GM18858 (cell line): ENCODE results near the gene DNAI2.

ENCODE experiments used
- ATAC-seq: cut with Tn5 transposase; IDR thresholded peaks from one replicate; pipeline ENCODE4 v1.9.1; 2021; ENCODE audit not compliant: unreplicated experiment

DNAI2 gene, protein sequence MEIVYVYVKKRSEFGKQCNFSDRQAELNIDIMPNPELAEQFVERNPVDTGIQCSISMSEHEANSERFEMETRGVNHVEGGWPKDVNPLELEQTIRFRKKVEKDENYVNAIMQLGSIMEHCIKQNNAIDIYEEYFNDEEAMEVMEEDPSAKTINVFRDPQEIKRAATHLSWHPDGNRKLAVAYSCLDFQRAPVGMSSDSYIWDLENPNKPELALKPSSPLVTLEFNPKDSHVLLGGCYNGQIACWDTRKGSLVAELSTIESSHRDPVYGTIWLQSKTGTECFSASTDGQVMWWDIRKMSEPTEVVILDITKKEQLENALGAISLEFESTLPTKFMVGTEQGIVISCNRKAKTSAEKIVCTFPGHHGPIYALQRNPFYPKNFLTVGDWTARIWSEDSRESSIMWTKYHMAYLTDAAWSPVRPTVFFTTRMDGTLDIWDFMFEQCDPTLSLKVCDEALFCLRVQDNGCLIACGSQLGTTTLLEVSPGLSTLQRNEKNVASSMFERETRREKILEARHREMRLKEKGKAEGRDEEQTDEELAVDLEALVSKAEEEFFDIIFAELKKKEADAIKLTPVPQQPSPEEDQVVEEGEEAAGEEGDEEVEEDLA

DNA sequence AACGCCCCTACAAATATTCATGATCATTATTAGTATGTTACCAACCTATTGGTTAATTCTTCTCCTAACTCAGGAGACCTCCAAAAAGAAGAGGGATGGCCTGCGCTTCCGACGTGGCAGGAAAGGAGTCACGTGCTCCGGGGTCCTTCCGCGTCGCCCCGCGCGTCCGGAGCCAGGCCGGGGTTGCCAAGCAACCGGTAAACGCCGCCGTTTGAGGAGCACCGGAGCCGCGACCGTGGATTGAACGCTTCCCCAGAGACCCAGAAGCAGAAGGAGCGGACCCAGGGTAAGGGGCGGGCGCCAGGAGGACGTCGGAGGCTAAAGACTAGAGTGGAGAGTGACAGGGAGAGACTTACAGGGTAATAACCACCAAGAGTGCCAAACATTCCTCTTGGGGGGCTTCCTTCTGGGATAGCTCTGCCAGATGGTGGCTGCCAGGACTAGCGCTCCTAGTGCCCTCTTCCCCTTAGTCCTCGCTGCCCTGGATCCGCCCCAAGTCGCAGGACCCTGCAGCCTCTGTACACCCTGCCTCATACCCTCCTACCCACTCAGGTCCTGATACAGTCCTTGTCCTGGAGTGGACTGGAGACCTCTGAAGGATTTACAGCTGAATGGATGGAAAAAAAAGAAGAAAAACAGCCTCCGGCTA, at the start of gene DNAI2:
Gene DNAI2, plus strand, starts transcription at position 175 of the 649 bp plus-strand sequence. CDS start 7,584 bp downstream, outside the sequence.
- no peak for ATAC-seq

DNA sequence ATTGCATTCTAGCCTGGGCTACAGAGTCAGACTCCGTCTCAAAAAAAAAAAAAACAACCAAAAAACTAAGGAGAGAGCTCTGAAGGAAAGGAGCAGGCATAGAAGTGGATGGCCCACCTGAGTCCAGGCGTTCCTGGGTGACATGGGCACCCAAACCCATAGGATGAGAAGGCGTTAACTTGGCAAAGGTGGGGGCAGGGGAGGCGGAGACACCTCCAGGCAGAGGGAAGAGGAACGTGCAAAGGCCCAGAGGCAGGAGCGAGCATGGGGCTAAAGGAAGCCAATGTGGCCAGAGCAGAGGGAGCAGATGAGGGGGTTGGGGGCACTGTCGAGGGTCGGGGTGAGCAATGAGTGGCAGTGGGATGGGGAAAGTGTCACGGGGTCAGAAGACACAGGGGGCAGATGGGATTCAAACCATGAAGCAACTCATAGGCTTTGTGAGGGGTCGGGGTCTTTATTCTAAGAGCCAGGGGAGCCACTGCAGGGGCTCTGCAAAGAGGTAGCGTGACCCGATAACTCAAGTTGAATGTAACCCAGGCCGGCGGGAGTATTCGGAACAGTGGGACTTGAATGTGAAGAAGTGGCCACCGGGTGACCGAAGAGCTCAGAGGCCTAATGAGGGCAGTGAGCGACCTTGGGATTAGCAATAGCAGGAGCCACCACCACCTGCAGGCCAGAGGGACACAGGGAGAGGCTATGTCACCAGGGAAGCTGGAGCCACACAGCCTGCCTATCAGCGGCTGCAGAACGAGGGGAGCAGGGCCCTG, 48.9 kb upstream of the DNAI2 start:
- ATAC-seq, result no peak

DNA sequence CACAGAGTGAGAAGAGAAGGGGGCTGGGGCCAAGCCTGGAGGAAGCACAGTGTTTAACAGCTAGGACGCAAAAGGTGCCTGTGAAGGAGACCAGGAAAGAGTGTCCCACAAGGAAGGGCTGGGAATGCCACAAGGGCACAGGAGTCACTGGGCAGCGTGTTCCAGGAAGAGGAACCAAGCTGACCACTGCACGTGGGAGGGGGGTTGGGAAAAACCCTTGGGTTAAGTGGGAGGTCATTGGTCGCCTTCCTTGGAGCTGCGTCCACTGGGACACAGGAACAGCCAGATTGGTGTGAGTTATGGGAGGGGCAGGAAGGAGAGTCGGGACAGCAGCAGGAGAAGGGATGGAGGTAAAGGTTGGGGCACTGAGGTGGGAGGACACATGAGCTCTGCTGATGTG, 47.8 kb upstream of the DNAI2 start:
- ATAC-seq, result no peak

DNA sequence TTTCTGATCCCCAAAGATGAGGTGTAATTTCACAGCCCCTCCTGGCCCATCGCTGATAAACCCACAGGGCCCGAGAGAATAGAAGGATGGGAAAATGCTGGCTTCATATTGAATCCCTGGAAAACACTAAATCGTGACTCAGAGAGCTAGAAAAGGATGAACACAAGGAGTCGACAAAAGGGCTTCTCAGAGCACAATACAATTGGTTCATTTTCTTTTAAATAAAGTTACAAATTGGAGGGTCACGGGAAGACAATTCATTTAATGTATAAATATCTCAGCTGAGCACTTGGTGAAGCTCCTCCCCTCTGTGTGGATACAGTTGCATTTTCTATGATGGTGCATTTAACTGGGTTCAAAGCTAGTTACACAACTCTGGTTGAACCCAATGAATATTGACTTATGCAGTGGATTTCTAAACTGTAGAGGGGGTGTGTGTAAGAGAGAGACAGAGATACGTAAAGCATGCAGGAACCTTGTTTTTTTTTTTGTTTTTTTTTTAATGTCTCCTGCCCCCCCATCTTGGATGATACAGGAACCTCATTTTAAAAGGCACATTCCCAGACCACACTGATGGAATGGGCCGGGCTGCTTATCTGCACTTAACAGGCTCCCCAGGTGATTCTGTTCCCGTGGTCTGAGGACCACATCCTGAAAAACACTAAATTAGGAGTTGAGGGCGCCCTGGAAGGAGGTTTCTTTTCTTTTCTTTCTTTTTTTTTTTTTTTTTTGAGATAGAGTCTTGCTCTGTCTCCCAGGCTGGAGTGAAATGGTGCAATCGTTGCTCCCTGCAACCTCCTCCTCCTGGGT, 46.6 kb upstream of the DNAI2 start:
- ATAC-seq, result no peak

DNA sequence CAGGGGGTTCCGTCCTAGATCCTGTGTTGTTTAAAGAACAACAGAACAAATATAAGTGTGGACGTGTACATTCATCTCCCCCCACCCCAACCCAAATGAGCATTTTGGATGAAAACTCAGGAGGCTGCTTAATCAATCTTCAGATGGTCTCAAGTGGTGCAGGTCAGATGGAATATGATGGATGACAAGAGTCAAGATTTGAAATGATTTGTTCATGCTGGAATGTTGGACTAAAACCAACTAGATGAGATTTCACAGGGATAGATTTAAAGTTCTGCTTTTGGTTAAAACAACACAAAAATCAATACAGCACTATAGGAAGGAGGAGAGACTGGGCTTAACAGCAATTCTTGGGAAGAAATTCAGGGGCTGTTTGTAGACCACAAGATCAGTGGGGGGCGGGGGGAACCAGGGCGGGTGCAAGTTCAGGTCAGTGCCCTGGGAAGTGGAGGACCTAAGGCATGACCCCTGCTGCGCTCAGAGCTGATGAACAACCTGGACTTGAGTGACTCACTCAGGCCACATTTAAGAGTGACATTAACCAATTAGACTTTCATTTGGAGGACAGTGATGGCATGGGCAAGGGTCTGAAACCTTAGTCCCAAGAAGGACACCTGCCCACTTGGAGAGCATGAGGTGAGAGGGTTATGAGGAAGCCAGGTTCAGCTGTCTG, 45.6 kb upstream of the DNAI2 start:
- ATAC-seq, result no peak

DNA sequence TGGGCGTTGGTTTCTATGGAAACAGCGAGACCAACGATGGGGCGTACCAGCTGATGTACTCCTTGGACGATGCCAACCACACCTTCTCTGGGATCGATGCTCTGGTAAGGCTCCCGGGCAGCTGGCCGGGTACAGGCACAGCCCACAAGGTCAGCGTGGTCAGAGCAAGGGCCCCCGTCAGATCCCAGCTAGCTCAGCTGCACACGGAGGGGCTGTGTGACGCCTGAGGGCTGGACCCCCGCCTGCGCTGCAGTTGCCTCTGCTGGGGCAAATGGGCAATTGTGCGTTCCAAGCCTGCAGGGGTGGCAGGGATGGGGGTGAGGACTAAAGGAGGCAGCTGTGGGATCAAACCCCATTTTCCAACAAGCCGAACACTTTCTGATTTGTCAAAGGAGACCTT, 43.1 kb upstream of the DNAI2 start:
- ATAC-seq, result no peak

DNA sequence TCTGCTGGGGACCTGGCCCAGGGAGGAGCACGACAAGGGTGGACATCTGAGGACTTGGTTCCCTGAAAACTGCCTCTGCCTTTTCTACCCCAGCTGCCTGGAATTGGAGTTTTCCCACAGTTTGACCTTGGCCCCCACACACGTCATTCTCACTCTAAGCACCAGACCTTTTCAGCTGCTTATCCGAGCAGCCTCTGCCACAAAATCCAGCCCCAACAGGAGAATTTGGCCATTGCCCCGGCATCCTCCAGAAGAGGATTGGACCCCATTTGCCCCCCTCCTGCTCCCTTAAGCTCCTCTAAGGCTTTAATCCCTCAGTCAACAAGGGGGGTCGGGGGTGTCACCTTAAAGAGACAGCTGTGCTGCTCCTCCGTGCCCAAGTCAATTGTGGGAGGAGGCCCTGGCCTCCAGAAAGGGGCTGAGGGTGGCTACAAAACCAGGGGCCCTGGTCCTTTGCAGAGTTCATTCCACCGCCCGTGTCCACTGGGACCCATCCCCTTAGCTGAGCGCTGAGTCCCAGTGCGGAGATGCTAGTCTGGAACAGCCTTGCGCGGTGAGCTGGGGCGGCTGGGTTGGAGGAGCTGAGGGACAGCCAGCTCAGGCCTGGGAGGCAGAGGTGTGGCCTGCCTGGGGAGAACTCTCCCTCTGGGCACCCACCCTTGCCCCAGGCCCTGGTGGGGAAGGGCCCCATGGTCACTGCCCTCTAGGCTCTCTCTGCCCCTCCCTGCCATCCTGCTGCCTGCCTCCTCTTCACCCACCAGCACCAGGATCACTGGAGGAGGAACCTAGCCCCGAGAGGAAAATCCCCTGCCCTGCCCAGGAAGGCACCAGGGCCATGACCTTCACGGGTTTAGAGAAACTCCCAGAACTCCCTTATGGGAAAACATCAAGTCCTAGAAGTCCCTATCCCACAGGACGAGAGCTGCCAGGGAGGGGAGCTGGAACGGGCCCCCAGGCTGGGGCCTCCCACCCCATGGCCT, 41.8 kb upstream of the DNAI2 start:
- no peak for ATAC-seq

DNA sequence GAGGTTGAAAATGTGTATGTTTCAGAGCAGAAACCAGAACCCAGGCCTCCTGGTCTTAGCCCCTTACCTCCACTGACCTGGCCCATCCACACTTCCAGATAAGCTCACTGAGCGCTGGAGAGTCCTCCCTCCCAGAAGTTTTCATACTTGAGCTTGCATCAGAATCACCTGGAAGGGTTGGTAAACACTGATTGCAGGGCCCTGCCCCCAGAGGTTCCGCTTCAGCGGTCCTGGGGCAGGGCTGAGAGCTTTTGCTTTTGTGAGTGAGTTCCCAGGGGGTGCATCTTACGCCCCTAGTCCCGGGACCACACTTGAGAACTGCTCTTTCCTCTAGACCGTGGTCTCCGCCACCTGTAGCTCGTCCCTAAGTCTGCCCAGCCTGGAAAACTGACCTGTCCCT, 40.1 kb upstream of the DNAI2 start:
- no peak for ATAC-seq

DNA sequence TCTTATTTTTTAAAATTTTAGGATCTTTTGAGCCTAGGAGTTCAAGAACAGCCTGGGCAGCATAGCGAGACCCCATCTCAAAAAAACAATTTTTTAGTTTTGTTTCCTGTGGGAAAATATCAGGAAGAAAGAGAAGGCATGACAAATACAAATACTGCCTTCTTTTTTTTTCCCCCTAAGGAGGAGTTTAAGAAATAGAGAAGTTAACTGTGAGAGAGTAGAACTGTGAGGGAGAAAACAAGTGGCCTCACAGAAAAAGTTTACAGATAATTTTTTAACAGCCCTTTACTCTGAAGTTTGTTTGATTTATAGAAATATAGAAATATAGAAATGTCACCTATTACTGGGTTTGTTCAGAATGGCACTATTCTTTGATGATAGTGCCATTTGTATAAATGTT, 39.5 kb upstream of the DNAI2 start:
- ATAC-seq, result no peak

DNA sequence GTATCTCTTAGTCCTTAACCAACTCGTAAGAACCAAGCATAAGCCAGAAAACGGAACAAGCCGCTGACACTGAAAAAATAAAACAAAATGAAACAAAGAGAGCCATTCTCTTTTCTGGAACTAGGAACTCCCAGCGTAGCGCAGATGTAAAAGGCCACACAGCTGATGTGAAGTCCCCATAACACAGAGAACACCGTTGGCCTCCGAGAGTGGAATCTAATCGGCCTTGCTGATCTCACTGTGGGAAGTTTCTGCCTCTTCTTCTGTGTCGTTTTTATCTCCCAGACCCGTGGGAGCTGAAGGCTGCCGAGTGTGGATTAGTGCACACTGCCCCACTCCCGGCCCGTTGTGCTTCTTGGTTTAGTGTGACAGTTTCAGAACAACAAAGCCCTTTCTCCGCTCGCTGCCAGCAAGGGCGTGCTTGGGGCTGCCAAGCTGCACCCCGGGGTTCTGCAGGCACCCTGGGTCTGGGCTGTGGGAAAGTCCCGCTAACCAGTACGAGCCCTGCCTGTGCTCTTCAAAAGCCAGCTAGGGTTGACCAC, 38.9 kb upstream of the DNAI2 start:
- no peak for ATAC-seq

DNA sequence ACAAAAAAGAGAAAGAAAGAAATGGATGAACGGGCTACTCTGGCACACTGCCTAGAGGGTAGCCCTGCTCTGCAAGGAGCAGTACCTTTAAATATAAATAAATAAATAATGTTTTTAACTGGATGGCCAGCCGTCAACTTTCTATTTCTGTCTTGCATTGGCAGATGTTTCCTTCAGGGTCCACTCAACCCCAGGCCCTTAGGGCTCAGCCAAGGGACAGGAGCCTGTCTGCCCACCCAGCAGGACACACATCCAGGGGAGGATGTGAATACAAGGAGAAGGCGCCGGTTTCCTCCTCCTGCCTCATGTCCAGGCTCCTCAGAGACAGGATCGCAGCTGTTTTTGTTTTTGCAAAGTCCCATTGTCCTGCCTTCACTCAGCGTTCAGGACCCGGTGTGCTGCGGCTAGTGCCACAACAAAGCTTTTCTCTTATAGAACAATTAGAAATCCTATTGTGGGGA, 38.1 kb upstream of the DNAI2 start:
- ATAC-seq, result no peak

DNA sequence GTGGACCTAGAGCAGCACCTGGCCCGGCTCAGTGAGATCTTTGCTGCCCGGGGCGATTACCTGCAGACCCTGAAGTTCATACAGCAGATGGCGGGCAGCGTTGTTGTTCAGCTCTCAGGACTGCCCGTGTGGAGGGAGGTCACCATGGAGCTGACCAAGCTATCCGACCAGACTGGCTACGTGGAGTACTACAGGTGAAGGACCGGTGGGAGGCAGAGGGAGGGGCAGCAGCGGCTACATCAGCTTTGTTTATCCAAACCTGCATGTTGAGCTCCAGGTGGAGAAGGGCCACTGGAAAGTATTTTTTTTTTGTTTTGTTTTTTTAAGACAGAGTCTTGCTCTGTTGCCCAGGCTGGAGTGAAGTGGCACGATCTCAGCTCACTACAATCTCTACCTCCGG, 36.7 kb upstream of the DNAI2 start:
- ATAC-seq, result no peak

DNA sequence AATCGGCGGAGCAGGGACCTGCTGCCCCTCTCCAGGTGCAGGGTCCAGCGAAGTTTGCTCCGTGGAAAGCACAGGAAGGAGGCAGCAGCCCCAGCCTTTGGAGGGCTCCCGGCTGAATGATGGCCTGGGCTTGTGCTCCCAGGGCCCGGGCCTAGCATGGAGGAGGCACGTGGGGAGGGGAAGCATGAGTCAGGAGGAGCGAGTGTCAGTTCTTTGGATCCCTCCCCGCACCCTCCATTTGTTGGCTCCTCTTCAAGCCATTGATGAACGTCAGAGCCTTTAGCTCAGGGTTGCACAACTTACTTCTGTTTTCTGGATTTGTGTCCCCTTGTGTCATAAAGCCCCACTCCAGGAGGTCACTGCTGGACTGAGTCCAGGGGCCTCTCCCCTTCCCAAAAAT, 34.9 kb upstream of the DNAI2 start:
- no peak for ATAC-seq

DNA sequence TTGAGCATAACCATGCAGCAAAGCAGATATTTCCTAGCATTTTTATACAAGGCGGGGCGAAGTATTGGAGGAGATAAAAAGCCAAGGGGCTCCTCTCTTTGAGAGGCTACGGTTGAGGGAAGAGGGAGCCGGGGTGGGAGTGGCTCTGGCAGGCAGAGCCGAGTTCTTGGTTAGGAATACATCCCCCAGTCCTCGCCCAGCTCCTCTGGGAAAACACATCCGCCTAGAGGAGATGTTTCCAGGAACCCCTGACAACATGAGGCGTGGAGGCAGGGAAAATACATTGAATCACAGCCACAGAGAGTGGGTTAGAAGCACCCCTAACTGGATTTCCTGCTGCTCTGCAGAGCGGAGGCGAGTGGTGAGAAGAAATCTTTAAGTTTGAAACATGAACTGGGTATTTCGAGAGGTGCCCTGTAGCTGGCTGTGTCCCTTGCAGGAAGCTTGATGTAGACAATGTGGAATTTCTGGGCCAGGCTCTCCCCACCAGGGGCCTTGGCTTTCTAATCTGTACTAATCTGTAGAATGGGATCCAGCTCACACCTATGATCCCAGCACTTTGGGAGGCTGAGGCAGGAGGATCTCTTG, 33.3 kb upstream of the DNAI2 start:
- no peak for ATAC-seq

DNA sequence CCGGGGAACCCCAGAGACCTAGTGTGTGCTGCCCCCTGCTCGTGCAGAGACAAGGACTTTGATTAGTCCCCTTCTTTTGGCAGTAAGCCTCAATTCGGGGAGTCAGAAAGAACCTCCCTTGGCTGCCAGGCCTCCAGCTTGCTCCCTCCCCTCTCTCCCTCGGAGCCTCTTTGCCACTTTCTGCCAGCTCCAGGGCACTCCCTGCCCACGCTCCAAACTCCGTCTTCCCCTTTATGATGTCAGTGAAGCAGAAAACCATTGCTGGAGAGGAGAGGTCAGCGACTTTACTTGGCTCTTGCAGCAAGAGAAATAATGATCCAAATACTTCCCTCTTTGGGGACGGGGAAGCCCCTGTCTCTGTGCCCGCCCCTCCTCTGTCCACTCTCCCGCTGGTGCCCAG, 32.6 kb upstream of the DNAI2 start:
- ATAC-seq, result no peak

DNA sequence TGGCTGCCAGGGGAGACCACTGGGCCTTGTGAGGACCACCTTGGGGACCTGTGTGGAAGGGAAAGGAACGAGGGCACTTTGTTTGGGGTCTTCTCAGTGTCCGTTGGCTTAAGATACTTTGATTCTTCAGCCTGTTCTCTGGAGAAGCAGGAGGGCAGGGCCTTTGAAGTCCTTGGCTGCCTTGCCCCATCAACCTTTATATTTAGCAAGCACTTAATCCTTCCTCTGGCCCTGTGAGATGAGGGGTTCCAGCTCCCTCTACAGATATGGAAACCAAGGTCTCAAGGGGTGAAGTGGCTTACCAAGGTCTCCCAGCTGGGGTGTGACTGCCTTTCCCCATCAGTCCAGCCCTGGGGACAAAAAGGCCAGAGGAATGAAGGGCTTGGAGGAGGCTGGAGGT, 32.2 kb upstream of the DNAI2 start:
- ATAC-seq, result no peak

DNA sequence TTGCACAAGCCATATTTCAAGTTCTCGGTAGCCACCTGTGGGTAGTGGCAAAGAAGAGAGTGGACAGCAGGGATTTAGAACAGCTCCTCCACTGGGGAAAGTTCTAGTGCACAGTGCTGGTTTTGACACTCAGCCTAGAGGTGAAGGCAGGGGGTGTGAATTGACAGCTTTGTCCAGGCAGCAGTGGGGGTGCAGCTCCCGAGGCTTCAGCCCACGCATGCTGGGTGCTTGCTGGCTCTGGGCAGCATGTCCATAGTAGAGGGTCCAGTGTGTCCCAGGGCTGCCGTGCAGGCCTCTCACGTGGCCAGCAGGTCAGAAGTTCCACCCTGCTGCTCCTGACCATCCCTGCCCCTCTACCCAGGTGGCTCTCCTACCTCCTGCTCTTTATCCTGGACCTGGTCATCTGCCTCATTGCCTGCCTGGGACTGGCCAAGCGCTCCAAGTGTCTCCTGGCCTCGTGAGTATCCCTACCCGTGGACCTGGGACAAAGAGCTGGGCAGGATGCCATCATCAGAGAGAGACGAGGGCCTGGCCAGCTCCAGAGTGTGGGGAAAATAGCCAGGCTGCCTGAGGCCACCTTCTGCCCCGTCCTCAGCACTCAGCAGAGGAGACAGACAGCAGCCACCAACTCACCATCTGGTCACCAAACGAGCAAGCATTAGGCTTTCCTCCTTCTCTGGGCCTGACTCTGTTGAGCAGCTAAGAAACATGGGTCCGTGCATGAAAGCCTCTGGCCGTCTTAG, 30.9 kb upstream of the DNAI2 start:
- no peak for ATAC-seq
